ENCODE results near the gene CLSTN1. TPM values are rescaled to one million over a fixed set of nuclear protein-coding genes. Genes with fewer than 3 reads are reported as not detected.

The CLSTN1 gene
- 100 and 101 TPM in 2 replicates for total RNA-seq (2021)
- long read RNA-seq, full-length matches to known transcripts, result 3 of 48 reads
- long read RNA-seq, partial matches to known transcripts, result 43 of 48 reads
- long read RNA-seq, other reads (novel, unspliced or antisense), result 2 of 48 reads

DNA sequence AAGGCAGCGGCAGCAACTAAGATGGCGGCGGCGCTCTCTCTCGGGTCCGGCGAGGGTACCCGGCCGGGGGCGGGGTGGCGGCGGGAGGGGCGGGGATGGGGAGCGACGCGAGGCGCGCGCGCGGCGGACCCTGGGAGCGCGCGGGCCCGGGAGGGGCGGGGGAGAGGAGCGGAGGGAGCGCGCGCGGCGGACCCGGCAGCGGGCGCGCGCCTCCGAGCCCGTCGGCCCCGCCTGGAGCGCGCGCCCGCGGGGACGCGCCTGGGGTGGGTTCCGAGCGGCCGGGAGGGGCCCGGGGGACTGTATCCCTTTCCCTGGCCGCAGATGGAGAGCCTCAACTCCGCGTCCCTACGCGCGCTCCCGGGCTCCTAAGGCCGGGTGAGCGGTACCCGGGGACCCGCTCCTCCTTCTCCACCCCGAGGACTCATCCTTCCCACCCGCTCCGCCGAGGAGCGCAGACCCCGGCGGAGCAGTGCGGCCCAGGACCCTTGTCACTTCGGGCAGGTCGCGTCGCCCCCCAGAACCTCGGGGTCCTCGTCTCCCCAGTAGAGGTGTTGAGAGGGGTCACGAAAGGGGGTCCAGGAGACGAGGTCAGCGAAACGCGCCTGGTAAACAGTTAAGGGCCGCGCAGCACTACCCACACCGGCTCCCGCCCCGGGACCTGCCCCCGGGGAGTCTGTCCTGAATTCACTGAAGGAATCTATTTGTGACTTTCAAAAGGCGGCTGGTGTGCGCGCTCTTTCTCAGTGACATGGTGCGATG, at the start of gene CLSTN1:
Gene CLSTN1, minus strand, starts transcription at position 23 of the 759 bp plus-strand sequence. CDS start 232 bp downstream, outside the sequence.
- Histone ChIP-seq H2AK5ac (ENCODE audit: insufficient read length, low read length) (no peak within 1 kb of the TSS), H3K4ac (ENCODE audit: low read depth, low read length) (no peak within 1 kb of the TSS), H4K8ac (replicated peaks; ENCODE audit: insufficient read length, low read depth, low read length) (no peak within 1 kb of the TSS), H2BK15ac (ENCODE audit: low read depth, low read length) (no peak within 1 kb of the TSS), H3K18ac (ENCODE audit: insufficient read length, low read depth, low read length) (peak within 1 kb of the TSS; percentile 57), H3K4me1 (ENCODE audit: insufficient read depth, low read length) (peaks cover 5% of the 10 kb centered on the region; the same call in 1 of the 2 replicates), H2BK20ac (ENCODE audit: low read depth, low read length, poor library complexity, severe bottlenecking) (no peak within 1 kb of the TSS), H4K20me1 (ENCODE audit: control insufficient read depth, insufficient read depth, insufficient read length) (no peaks in the 10 kb centered on the region), H3K14ac (ENCODE audit: insufficient read depth, low read length) (peak within 1 kb of the TSS; percentile 90), H2BK5ac (ENCODE audit: insufficient read length, low read length) (no peak within 1 kb of the TSS), H3K9me3 (ENCODE audit: control insufficient read depth, low read depth, low read length) (no peaks in the 10 kb centered on the region), H3K9ac (ENCODE audit: extremely low read depth, insufficient read length, low read length) (peak within 1 kb of the TSS; percentile 77), H2BK12ac (ENCODE audit: insufficient read length, low read depth, low read length) (peak within 1 kb of the TSS; percentile 29), H4K5ac (ENCODE audit: insufficient read length, low read depth, low read length) (no peak within 1 kb of the TSS), H3K56ac (ENCODE audit: insufficient read length, low read depth, low read length) (no peak within 1 kb of the TSS), H3T11ph (ENCODE audit: low read length) (no peak within 1 kb of the TSS), H3K27me3 (ENCODE audit: insufficient read depth, low read length) (peaks cover 6% of the 10 kb centered on the region; the same call in 1 of the 2 replicates), H3K79me2 (ENCODE audit: insufficient read depth, low read length) (peaks cover 17% of the 10 kb centered on the region; the same call in 1 of the 2 replicates), H4K91ac (ENCODE audit: insufficient read length, low read depth, low read length) (no peak within 1 kb of the TSS), H3K4me2 (ENCODE audit: insufficient read depth, insufficient read length, low read length) (peak within 1 kb of the TSS; percentile 92), H3K23me2 (ENCODE audit: insufficient read length, low read depth, low read length, poor library complexity, severe bottlenecking) (peaks cover 18% of the 10 kb centered on the region), H2AFZ (ENCODE audit: low read length) (no peak within 1 kb of the TSS), H3K79me1 (ENCODE audit: insufficient read depth, low read depth, low read length, poor library complexity, severe bottlenecking) (no peaks in the 10 kb centered on the region), H2BK120ac (ENCODE audit: low read depth, low read length, poor library complexity, severe bottlenecking) (no peak within 1 kb of the TSS), H3K27ac (ENCODE audit: insufficient read length, low read depth, low read length) (no peak within 1 kb of the TSS), H3K23ac (ENCODE audit: insufficient read length, low read depth, low read length) (no peak within 1 kb of the TSS)
- peaks cover 0 to 3% (median 3%) of the 10 kb centered on the region in 3 experiments; a peak in 5 of 7 replicates for H3K36me3 Mint-ChIP-seq (ENCODE audit: insufficient read depth in 1 of 3, low read depth in 3 of 3)
- peaks cover 39% of the 10 kb centered on the region for H3K27me3 Mint-ChIP-seq (ENCODE audit: low read depth)
- H3K9me3 Mint-ChIP-seq, result no peaks in the 10 kb centered on the region; a peak in 2 of 5 replicates
- TF ChIP-seq, protein P1, sequence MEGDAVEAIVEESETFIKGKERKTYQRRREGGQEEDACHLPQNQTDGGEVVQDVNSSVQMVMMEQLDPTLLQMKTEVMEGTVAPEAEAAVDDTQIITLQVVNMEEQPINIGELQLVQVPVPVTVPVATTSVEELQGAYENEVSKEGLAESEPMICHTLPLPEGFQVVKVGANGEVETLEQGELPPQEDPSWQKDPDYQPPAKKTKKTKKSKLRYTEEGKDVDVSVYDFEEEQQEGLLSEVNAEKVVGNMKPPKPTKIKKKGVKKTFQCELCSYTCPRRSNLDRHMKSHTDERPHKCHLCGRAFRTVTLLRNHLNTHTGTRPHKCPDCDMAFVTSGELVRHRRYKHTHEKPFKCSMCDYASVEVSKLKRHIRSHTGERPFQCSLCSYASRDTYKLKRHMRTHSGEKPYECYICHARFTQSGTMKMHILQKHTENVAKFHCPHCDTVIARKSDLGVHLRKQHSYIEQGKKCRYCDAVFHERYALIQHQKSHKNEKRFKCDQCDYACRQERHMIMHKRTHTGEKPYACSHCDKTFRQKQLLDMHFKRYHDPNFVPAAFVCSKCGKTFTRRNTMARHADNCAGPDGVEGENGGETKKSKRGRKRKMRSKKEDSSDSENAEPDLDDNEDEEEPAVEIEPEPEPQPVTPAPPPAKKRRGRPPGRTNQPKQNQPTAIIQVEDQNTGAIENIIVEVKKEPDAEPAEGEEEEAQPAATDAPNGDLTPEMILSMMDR (conservative IDR thresholded peaks at IDR 0.05), result no peak
- H3K27ac Mint-ChIP-seq, result peak within 1 kb of the TSS; percentile 47 to 82 (median 64); a peak in 4 of 7 replicates
- WGBS (ENCODE audit: extremely low coverage, insufficient read length, low lambda C conversion rate), result no CpG with 5 or more reads among the region's 93 CpGs
- peak; percentile 92 for DNase-seq
- peaks cover 39 to 45% of the 10 kb centered on the region in 2 experiments for H3K4me1 Mint-ChIP-seq
- H3K4me3 Mint-ChIP-seq, result peak within 1 kb of the TSS; percentile 94 to 97
